Esophagus squamous epithelium (tissue), 4 donors: Measurements from ENCODE around the gene TRAF2.

Source experiments
- POLR2A ChIP-seq, 4 donors: fragments of 450-650 bp; IDR thresholded peaks; one replicate each; pipeline ENCODE4 v1.6.1; 2017; ENCODE audit warnings: antibody characterized with exemption in 4 of 4, mild to moderate bottlenecking in 4 of 4, moderate library complexity in 3 of 4
- TF ChIP-seq, protein P1 (sequence below), 6 experiments: fragments of 450-650 bp in 4 of 6; fragments of 200-600 bp in 2 of 6; sonication (generic) in 2 of 6; IDR thresholded peaks; one replicate each; pipeline ENCODE4 v1.5.1; 2016 to 2019; ENCODE audit warnings: antibody characterized with exemption in 6 of 6, mild to moderate bottlenecking in 4 of 6, moderate library complexity in 4 of 6

DNA sequence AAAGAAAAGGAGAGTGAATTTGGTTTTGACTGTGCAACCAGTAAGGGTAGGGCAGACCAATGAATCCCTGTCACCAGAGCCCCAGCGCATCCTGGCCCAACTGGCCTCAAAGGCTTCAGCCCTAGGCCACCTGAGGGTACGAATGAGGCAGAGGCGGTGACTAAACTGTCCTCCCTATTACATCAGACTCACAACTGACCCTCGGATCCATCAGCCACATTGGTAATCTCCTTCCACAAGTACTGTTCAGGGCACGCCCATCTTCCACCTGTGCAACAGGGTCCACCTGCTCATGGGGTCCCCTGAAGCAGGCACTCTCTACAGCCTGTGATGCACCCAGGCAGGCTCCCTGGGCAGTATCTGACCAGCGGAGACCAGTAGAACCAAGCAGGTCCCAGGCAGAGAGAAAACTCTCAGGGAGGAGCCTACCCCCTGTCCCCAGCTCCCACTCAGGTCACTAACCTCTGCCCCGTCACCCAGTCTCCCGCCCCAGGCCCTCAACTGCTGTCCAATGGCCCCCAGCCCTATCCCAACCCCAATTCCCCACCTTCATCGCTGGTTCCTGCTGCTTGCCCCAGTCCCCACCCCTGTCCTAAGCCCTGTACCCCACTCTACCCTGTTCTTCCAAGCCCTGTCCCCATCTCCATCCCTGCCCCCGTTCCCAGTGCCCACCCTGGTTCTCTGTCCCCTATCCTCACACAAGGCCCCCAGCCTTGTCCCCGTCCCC is 21.1 kb upstream of the TRAF2 start:
- no peak for TF ChIP-seq POLR2A (IDR thresholded peaks at IDR 0.05)
- TF ChIP-seq, protein P1, sequence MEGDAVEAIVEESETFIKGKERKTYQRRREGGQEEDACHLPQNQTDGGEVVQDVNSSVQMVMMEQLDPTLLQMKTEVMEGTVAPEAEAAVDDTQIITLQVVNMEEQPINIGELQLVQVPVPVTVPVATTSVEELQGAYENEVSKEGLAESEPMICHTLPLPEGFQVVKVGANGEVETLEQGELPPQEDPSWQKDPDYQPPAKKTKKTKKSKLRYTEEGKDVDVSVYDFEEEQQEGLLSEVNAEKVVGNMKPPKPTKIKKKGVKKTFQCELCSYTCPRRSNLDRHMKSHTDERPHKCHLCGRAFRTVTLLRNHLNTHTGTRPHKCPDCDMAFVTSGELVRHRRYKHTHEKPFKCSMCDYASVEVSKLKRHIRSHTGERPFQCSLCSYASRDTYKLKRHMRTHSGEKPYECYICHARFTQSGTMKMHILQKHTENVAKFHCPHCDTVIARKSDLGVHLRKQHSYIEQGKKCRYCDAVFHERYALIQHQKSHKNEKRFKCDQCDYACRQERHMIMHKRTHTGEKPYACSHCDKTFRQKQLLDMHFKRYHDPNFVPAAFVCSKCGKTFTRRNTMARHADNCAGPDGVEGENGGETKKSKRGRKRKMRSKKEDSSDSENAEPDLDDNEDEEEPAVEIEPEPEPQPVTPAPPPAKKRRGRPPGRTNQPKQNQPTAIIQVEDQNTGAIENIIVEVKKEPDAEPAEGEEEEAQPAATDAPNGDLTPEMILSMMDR (IDR thresholded peaks at IDR 0.05): no peak
